HEK293 (cell line): ENCODE measurements around the gene GCNA.
"Not testable (repeated sequence)": the region's sequence is repeated elsewhere in the genome, so short reads cannot be mapped to it uniquely, and the experiment has no call there.

Experiments
- CTCF ChIA-PET: fragments of 350-600 bp; formaldehyde crosslinking; extraction: SDS; loops from one replicate; lab custom pipeline; 2021; ENCODE audit warnings: antibody characterized with exemption; lab: Yijun Ruan, JAX
- POLR2A ChIA-PET: fragments of 300-600 bp; formaldehyde crosslinking; extraction: SDS; loops from one replicate; lab custom pipeline; 2020; ENCODE audit warnings: antibody characterized with exemption, inconsistent platforms; lab: Yijun Ruan, JAX
- H3K27ac ChIP-seq: fragments of 200-500 bp; sonication (Bioruptor generic); 2 replicates; pipeline ENCODE4 v1.5.1; 2014; ENCODE audit warnings: low read depth, low read length, control low read depth, inconsistent platforms; ENCODE audit errors: extremely low read depth
- H3K36me3 ChIP-seq, 2 experiments: fragments of 200-500 bp in 1 of 2; sonication (Bioruptor generic) in 1 of 2; 1 replicate in 1 of 2; 2 replicates in 1 of 2; pipeline ENCODE4 v1.5.1; 2014 to 2017; ENCODE audit warnings: inconsistent platforms in 2 of 2, low read length in 2 of 2; ENCODE audit not compliant: control insufficient read depth in 2 of 2, insufficient read depth in 1 of 2
- H3K4me1 ChIP-seq: fragments of 200-500 bp; sonication (Bioruptor generic); 2 replicates; pipeline ENCODE4 v1.5.1; 2014; ENCODE audit warnings: mild to moderate bottlenecking, low read length, inconsistent platforms; ENCODE audit not compliant: control insufficient read depth, insufficient read depth
- H3K4me3 ChIP-seq: 2 replicates; pipeline ENCODE4 v1.5.1; 2011; ENCODE audit warnings: low read depth, mild to moderate bottlenecking, control low read depth, low read length, moderate library complexity
- H3K9me3 ChIP-seq: fragments of 200-500 bp; sonication (Bioruptor generic); 2 replicates; pipeline ENCODE4 v1.5.1; 2014; ENCODE audit warnings: low read depth, low read length, inconsistent platforms; ENCODE audit not compliant: control insufficient read depth, insufficient read depth
- BCL11A ChIP-seq: fragments of 450-650 bp; formaldehyde crosslinking; IDR thresholded peaks from 2 replicates; pipeline ENCODE4 v1.5.1; 2016; ENCODE audit warnings: low read depth, missing biosample characterization, missing genetic modification characterization
- BCL11B ChIP-seq: fragments of 450-650 bp; formaldehyde crosslinking; IDR thresholded peaks from 2 replicates; pipeline ENCODE4 v1.5.1; 2016; ENCODE audit warnings: low read depth, missing biosample characterization, missing genetic modification characterization
- GLI4 ChIP-seq: fragments of 450-650 bp; formaldehyde crosslinking; IDR thresholded peaks from 2 replicates; pipeline ENCODE4 v1.5.1; 2016; ENCODE audit warnings: missing biosample characterization, missing genetic modification characterization
- HOXC10 ChIP-seq: sonication (generic); formaldehyde crosslinking; IDR thresholded peaks from 2 replicates; pipeline ENCODE4 v1.8.1; 2023; ENCODE audit warnings: mild to moderate bottlenecking, missing genetic modification reagents
- MYNN ChIP-seq: fragments of 450-650 bp; formaldehyde crosslinking; IDR thresholded peaks from 2 replicates; pipeline ENCODE4 v1.5.1; 2016; ENCODE audit warnings: missing biosample characterization, missing genetic modification characterization, borderline replicate concordance
- SP2 ChIP-seq: fragments of 450-650 bp; formaldehyde crosslinking; IDR thresholded peaks from 2 replicates; pipeline ENCODE4 v1.5.1; 2016; ENCODE audit warnings: missing biosample characterization, missing genetic modification characterization
- YY1 ChIP-seq: fragments of 450-650 bp; formaldehyde crosslinking; IDR thresholded peaks from 2 replicates; pipeline ENCODE4 v1.5.1; 2018; ENCODE audit warnings: missing biosample characterization, missing genetic modification characterization
- ZBTB7A ChIP-seq: fragments of 450-650 bp; formaldehyde crosslinking; IDR thresholded peaks from 2 replicates; pipeline ENCODE4 v1.5.1; 2016; ENCODE audit warnings: low read depth, missing biosample characterization, missing genetic modification characterization
- ZFP37 ChIP-seq: fragments of 450-650 bp; formaldehyde crosslinking; IDR thresholded peaks from 2 replicates; pipeline ENCODE4 v1.5.1; 2016; ENCODE audit warnings: missing biosample characterization, missing genetic modification characterization
- ZFP69B ChIP-seq: fragments of 450-650 bp; formaldehyde crosslinking; IDR thresholded peaks from 2 replicates; pipeline ENCODE4 v1.5.1; 2016; ENCODE audit warnings: missing biosample characterization, missing genetic modification characterization
- ZIC2 ChIP-seq: fragments of 450-650 bp; formaldehyde crosslinking; IDR thresholded peaks from 2 replicates; pipeline ENCODE4 v1.5.1; 2016; ENCODE audit warnings: missing biosample characterization, missing genetic modification characterization
- ZNF16 ChIP-seq: fragments of 450-650 bp; formaldehyde crosslinking; IDR thresholded peaks from 2 replicates; pipeline ENCODE4 v1.5.1; 2016; ENCODE audit warnings: low read depth, missing biosample characterization, missing genetic modification characterization
- ZNF221 ChIP-seq: fragments of 450-650 bp; formaldehyde crosslinking; IDR thresholded peaks from 2 replicates; pipeline ENCODE4 v1.5.1; 2017; ENCODE audit warnings: missing biosample characterization, missing genetic modification characterization, borderline replicate concordance
- ZNF24 ChIP-seq: fragments of 450-650 bp; formaldehyde crosslinking; IDR thresholded peaks from 2 replicates; pipeline ENCODE4 v1.5.1; 2016; ENCODE audit warnings: missing biosample characterization, missing genetic modification characterization
- ZNF26 ChIP-seq: fragments of 450-650 bp; formaldehyde crosslinking; IDR thresholded peaks from 2 replicates; pipeline ENCODE4 v1.5.1; 2016; ENCODE audit warnings: missing biosample characterization, missing genetic modification characterization
- ZNF398 ChIP-seq: fragments of 450-650 bp; formaldehyde crosslinking; IDR thresholded peaks from 2 replicates; pipeline ENCODE4 v1.5.1; 2017; ENCODE audit warnings: missing biosample characterization, missing genetic modification characterization
- ZNF416 ChIP-seq: fragments of 450-650 bp; formaldehyde crosslinking; IDR thresholded peaks from 2 replicates; pipeline ENCODE4 v1.5.1; 2016; ENCODE audit warnings: missing biosample characterization, missing genetic modification characterization
- ZNF473 ChIP-seq: fragments of 450-650 bp; formaldehyde crosslinking; IDR thresholded peaks from 2 replicates; pipeline ENCODE4 v1.5.1; 2017; ENCODE audit warnings: missing biosample characterization, missing genetic modification characterization
- ZNF488 ChIP-seq: fragments of 450-650 bp; formaldehyde crosslinking; IDR thresholded peaks from 2 replicates; pipeline ENCODE4 v1.5.1; 2016; ENCODE audit warnings: missing biosample characterization, missing genetic modification characterization
- ZNF530 ChIP-seq: fragments of 450-650 bp; formaldehyde crosslinking; IDR thresholded peaks from 2 replicates; pipeline ENCODE4 v1.5.1; 2016; ENCODE audit warnings: low read depth, missing biosample characterization, missing genetic modification characterization
- ZNF626 ChIP-seq: fragments of 450-650 bp; sonication (Bioruptor Pico); formaldehyde crosslinking; IDR thresholded peaks from 2 replicates; pipeline ENCODE4 v1.5.1; 2018; ENCODE audit warnings: missing biosample characterization, missing genetic modification characterization, inconsistent platforms
- ZNF639 ChIP-seq: fragments of 450-650 bp; formaldehyde crosslinking; IDR thresholded peaks from 2 replicates; pipeline ENCODE4 v1.5.1; 2016; ENCODE audit warnings: missing biosample characterization, missing genetic modification characterization
- ZNF768 ChIP-seq: fragments of 450-650 bp; formaldehyde crosslinking; IDR thresholded peaks from 2 replicates; pipeline ENCODE4 v1.5.1; 2018; ENCODE audit warnings: missing biosample characterization, mild to moderate bottlenecking, missing genetic modification characterization
- ZXDB ChIP-seq: fragments of 450-650 bp; formaldehyde crosslinking; IDR thresholded peaks from 2 replicates; pipeline ENCODE4 v1.5.1; 2016; ENCODE audit warnings: missing biosample characterization, missing genetic modification characterization

Gene GCNA

GRCh38 chrX:71550578-71550977, 27.7 kb upstream of the GCNA start (continued):
- TF ChIP-seq ZNF26 (tag by site-specific recombination) (no peak), ZNF24 (tag by site-specific recombination) (no peak), ZXDB (no peak), ZFP69B (tag by site-specific recombination) (no peak), YY1 (no peak), ZNF416 (no peak)

GRCh38 chrX:71556036-71556435, 22.2 kb upstream of the GCNA start:
- H3K4me3 ChIP-seq = no peak overlapping the region
- no peaks in the 10 kb centered on the region for H3K4me1 ChIP-seq
- CTCF ChIA-PET = interaction anchor here (0.8 kb wide), 1 partner anchor 10 kb away, joined by 3 read pairs; no protein-coding TSS in a partner anchor
- TF ChIP-seq SP2 (tag by site-specific recombination) (no peak), ZNF530 (tag by site-specific recombination) (no peak), ZNF473 (tag by site-specific recombination) (no peak)
- TF ChIP-seq, all 188 proteins: peak for 0
- Histone ChIP-seq H3K36me3 (peaks cover 55 to 65% of the 10 kb centered on the region in 2 experiments), H3K27ac (no peak overlapping the region), H3K9me3 (no peaks in the 10 kb centered on the region)
- POLR2A ChIA-PET = no interaction called here

- Histone ChIP-seq H3K36me3 (peaks cover 69 to 88% of the 10 kb centered on the region in 2 experiments), H3K4me1 (no peaks in the 10 kb centered on the region), H3K27ac (no peak overlapping the region), H3K9me3 (no peaks in the 10 kb centered on the region), H3K4me3 (no peak overlapping the region)
- CTCF ChIA-PET = interaction anchor here (0.7 kb wide), 2 partner anchors 17 to 60 kb away, joined by 3 to 4 read pairs; no protein-coding TSS in a partner anchor
- POLR2A ChIA-PET = no interaction called here
- TF ChIP-seq BCL11B = no peak
- no peak for TF ChIP-seq GLI4 (tag by site-specific recombination)
- TF ChIP-seq ZNF768 = no peak
- no peak for TF ChIP-seq ZNF398 (tag by site-specific recombination)
- TF ChIP-seq ZNF221 (tag by site-specific recombination) = no peak
- no peak for TF ChIP-seq ZIC2
- TF ChIP-seq ZNF16 (tag by site-specific recombination) = no peak
- TF ChIP-seq MYNN (tag by site-specific recombination) = no peak
- no peak for TF ChIP-seq ZNF488 (tag by site-specific recombination)
- no peak for TF ChIP-seq BCL11A (tag by site-specific recombination)
- TF ChIP-seq ZBTB7A = no peak
- TF ChIP-seq ZNF639 (tag by site-specific recombination) = no peak
- no peak for TF ChIP-seq ZFP37 (tag by site-specific recombination)
- TF ChIP-seq HOXC10 (CRISPR knock-in tag) = no peak
- no peak for TF ChIP-seq ZNF626 (tag by site-specific recombination)
Observed at GRCh38 chrX:71558920-71559319, 19.3 kb upstream of the GCNA start.

- H3K4me3 ChIP-seq, H3K4me1 ChIP-seq, CTCF ChIA-PET, H3K27ac ChIP-seq, H3K9me3 ChIP-seq, POLR2A ChIA-PET: not testable (repeated sequence)
- H3K36me3 ChIP-seq = peaks cover 72 to 91% of the 10 kb centered on the region in 2 experiments
Observed at GRCh38 chrX:71559773-71560172, 18.5 kb upstream of the GCNA start.
